ENCODE results near the gene OSBP2. TPM values are rescaled to one million over a fixed set of nuclear protein-coding genes. Genes with fewer than 3 reads are reported as not detected.

Gene OSBP2
- total and polyA plus RNA-seq, 12 donors = 0.84 to 20.1 (median 13.2) TPM

GRCh38 chr22:30876915-30877553 is 182.4 kb downstream of the OSBP2 start:
- WGBS, 2 donors = 34 to 36% methylated on average over 9 of the region's 9 CpGs

GRCh38 chr22:30877662-30878515 is 183.2 kb downstream of the OSBP2 start:
- TF ChIP-seq CTCF (IDR thresholded peaks at IDR 0.05) = no peak
- intact Hi-C loops (cut with DNase I) = loop anchor here in 1 of 10 donors (10.0 kb wide), 1 partner anchor 63 kb away; no protein-coding TSS in a partner anchor
- Histone ChIP-seq H3K27ac (peak overlapping the region in 7 of 10 donors; percentile 58 to 74 (median 65)), H3K27me3 (no peaks in the 10 kb centered on the region), H3K9me3 (no peaks in the 10 kb centered on the region), H3K4me3 (no peak overlapping the region), H3K4me1 (peaks cover 4 to 74% (median 47%) of the 10 kb centered on the region in 9 donors), H3K36me3 (no peaks in the 10 kb centered on the region)
- 74 to 77% methylated on average over 15 of the region's 15 CpGs for WGBS, 2 donors
- ATAC-seq = peak in 5 of 8 donors; percentile 30 to 62 (median 43)
- peak in 1 of 2 donors; percentile 13 for DNase-seq

More at GRCh38 chr22:30876915-30877553, 182.4 kb downstream of the OSBP2 start:
- intact Hi-C loops (cut with DNase I) = loop anchor here in 1 of 10 donors (10.0 kb wide), 1 partner anchor 62 kb away; no protein-coding TSS in a partner anchor
- H3K27ac ChIP-seq = peak overlapping the region in 5 of 10 donors; percentile 58 to 74 (median 66)
- H3K9me3 ChIP-seq = no peaks in the 10 kb centered on the region
- H3K27me3 ChIP-seq = no peaks in the 10 kb centered on the region
- H3K4me1 ChIP-seq = peaks cover 4 to 67% (median 46%) of the 10 kb centered on the region in 9 donors
- no peaks in the 10 kb centered on the region for H3K36me3 ChIP-seq
- DNase-seq (peak; percentile 41 to 49), ATAC-seq (peak in 6 of 8 donors; percentile 19 to 57 (median 45))
- H3K4me3 ChIP-seq = no peak overlapping the region
- no peak for TF ChIP-seq CTCF (IDR thresholded peaks at IDR 0.05)

- Histone ChIP-seq H3K36me3 (no peaks in the 10 kb centered on the region), H3K4me3 (no peak overlapping the region), H3K9me3 (no peaks in the 10 kb centered on the region), H3K27me3 (no peaks in the 10 kb centered on the region), H3K27ac (peak overlapping the region in 7 of 10 donors; percentile 58 to 74 (median 65)), H3K4me1 (peaks cover 4 to 74% (median 47%) of the 10 kb centered on the region in 9 donors)
- WGBS, 2 donors = 54 to 61% methylated on average over 16 of the region's 16 CpGs
- DNase-seq = peak in 1 of 2 donors; percentile 17
- intact Hi-C loops (cut with DNase I) = loop anchor here in 1 of 10 donors (10.0 kb wide), 1 partner anchor 64 kb away; no protein-coding TSS in a partner anchor
- peak in 2 of 8 donors; percentile 18 to 29 for ATAC-seq
- no peak for TF ChIP-seq CTCF (IDR thresholded peaks at IDR 0.05)
Measured at GRCh38 chr22:30878516-30879414, 184.1 kb downstream of the OSBP2 start.
